Lower lobe of right lung (tissue), 2 donors: Measurements from ENCODE around the gene TH. TPM values are rescaled to one million over a fixed set of nuclear protein-coding genes. Genes with fewer than 3 reads are reported as not detected.

ENCODE experiments used
- ATAC-seq, 2 donors: fragments of 200-7000 bp; cut with Tn5 transposase; one replicate each; pipeline ENCODE4 v1.9.1; 2020 to 2022; ENCODE audit warnings: mild to moderate bottlenecking in 2 of 2, moderate library complexity in 2 of 2
- DNase-seq: peaks from one replicate; pipeline ENCODE4 v3.0.0-alpha.2; 2020
- H3K27ac ChIP-seq: fragments of 200-600 bp; one replicate; pipeline ENCODE4 v1.8.0; 2022
- H3K27me3 ChIP-seq: fragments of 200-600 bp; one replicate; pipeline ENCODE4 v1.8.0; 2022; ENCODE audit warnings: low read depth
- H3K36me3 ChIP-seq: fragments of 200-600 bp; one replicate; pipeline ENCODE4 v1.8.0; 2022; ENCODE audit warnings: mild to moderate bottlenecking
- H3K4me1 ChIP-seq: fragments of 200-600 bp; one replicate; pipeline ENCODE4 v1.8.0; 2022
- H3K4me3 ChIP-seq: fragments of 200-600 bp; one replicate; pipeline ENCODE4 v1.8.0; 2022; ENCODE audit warnings: mild to moderate bottlenecking
- H3K9me3 ChIP-seq: fragments of 200-600 bp; one replicate; pipeline ENCODE4 v1.8.0; 2022
- intact Hi-C: fragments of 100-400 bp; cut with DNase I; formaldehyde crosslinking; loops from one replicate; pipeline ENCODE4 v1.11.0; 2022
- total RNA-seq: library from RNA; stranded (reverse); fragmentation: NEBNext Ultra II Directional; extraction: Animal tissue kit (Norgen Biotek cat#: 25700); gene quantifications from one replicate; pipeline ENCODE4 v1.2.1, GENCODE V29; 2021
- TF ChIP-seq, protein P1 (sequence below): fragments of 200-600 bp; IDR thresholded peaks from one replicate; pipeline ENCODE4 v1.8.0; 2022; ENCODE audit warnings: antibody characterized with exemption, mild to moderate bottlenecking
- donor health status: DM: no; HTN: yes; CAD: no; lungs with severe emphysema.

The TH gene
- total RNA-seq, 1 donor from 2014 or later, result not detected

DNA sequence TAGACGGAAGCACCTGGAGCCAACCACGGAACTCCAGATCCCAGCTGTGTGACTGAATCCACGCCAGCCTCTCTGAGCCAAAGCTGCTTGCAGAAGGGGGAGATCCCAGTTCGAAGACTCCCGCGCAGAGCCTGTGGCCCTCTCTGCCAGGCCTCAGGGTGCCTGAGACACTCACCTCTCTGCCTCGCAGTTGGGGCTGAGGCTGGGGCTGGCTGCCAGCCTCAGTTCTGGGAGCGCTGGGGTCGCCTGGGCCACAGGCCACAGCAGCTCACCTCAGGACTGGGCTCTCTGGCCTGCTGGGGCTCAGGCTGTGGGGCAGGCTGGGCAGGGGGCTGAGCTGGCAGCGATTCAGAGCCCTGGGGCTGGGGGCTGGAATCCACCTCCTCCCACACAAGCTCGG lies 24.2 kb downstream of the TH start:
- intact Hi-C loops, result no loop called here
- Histone ChIP-seq H3K36me3 (no peaks in the 10 kb centered on the region), H3K27me3 (peaks cover 84% of the 10 kb centered on the region), H3K27ac (no peak overlapping the region), H3K4me3 (no peak overlapping the region), H3K9me3 (no peaks in the 10 kb centered on the region), H3K4me1 (peaks cover 15% of the 10 kb centered on the region)
- DNase-seq, result no peak
- TF ChIP-seq, protein P1, sequence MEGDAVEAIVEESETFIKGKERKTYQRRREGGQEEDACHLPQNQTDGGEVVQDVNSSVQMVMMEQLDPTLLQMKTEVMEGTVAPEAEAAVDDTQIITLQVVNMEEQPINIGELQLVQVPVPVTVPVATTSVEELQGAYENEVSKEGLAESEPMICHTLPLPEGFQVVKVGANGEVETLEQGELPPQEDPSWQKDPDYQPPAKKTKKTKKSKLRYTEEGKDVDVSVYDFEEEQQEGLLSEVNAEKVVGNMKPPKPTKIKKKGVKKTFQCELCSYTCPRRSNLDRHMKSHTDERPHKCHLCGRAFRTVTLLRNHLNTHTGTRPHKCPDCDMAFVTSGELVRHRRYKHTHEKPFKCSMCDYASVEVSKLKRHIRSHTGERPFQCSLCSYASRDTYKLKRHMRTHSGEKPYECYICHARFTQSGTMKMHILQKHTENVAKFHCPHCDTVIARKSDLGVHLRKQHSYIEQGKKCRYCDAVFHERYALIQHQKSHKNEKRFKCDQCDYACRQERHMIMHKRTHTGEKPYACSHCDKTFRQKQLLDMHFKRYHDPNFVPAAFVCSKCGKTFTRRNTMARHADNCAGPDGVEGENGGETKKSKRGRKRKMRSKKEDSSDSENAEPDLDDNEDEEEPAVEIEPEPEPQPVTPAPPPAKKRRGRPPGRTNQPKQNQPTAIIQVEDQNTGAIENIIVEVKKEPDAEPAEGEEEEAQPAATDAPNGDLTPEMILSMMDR, result no peak
- ATAC-seq, result no peak

DNA sequence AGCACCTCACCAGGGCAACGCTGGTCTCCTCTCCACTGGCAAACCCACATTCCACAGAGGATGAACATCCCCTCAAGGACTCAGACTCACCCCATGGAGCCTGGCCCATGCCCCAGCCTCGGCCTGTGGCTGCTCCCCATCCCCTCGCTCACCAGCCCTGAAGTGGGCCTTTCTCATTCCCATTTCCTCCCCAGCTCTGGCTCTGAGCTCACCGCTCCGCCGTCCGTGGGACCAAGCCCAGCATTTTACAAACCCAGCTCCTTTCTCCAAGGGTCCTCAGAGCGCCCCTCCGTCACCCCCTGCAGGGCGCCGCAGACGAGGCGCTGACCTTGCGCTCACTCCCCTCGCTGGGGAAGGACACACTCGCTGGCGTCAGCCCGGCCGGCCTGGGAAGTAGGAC lies 25.6 kb downstream of the TH start:
- no peak overlapping the region for H3K27ac ChIP-seq
- H3K9me3 ChIP-seq, result no peaks in the 10 kb centered on the region
- ATAC-seq (no peak), DNase-seq (no peak)
- no peak overlapping the region for H3K4me3 ChIP-seq
- peaks cover 94% of the 10 kb centered on the region for H3K27me3 ChIP-seq
- intact Hi-C loops, result no loop called here
- H3K36me3 ChIP-seq, result no peaks in the 10 kb centered on the region
- H3K4me1 ChIP-seq, result peaks cover 8% of the 10 kb centered on the region
- TF ChIP-seq, protein P1, result no peak

DNA sequence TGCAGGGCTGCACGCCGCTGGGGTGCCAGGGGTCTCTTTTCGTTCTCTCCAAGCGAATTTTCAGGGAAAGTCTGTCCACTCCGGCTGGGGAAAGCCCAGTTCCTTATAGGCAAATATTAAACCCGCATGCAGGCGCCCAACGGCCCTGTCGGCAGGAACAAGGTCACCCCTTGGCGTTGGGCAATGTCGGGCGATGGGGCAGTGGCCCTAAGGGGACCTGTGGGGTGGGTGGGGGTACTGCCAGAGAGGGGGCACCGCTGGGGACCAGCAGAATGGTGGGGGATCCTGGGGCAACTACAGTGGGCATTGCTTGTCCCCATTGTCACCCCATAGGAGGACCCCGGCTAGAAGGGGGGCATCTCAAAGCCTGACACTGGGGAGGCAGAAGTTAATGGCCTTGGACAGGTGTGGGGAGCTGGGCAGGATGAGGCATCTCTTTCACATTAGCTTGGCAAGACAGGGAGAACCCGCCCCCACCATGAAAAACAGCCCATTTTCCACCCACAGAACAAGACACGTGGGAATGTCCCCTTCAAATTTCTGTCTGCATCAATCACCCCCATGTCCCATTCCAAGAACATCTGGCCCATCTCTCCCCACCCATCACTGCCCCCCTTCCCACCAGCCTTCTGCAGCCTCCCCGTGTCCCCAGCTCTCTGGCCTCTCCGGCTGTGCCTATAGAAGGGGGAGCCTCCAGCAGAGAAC lies 26.9 kb downstream of the TH start:
- no peaks in the 10 kb centered on the region for H3K36me3 ChIP-seq
- intact Hi-C loops, result no loop called here
- peaks cover 97% of the 10 kb centered on the region for H3K27me3 ChIP-seq
- no peak for ATAC-seq
- no peak for DNase-seq
- no peaks in the 10 kb centered on the region for H3K9me3 ChIP-seq
- TF ChIP-seq, protein P1, result no peak
- no peak overlapping the region for H3K4me3 ChIP-seq
- no peak overlapping the region for H3K27ac ChIP-seq
- peaks cover 14% of the 10 kb centered on the region for H3K4me1 ChIP-seq

DNA sequence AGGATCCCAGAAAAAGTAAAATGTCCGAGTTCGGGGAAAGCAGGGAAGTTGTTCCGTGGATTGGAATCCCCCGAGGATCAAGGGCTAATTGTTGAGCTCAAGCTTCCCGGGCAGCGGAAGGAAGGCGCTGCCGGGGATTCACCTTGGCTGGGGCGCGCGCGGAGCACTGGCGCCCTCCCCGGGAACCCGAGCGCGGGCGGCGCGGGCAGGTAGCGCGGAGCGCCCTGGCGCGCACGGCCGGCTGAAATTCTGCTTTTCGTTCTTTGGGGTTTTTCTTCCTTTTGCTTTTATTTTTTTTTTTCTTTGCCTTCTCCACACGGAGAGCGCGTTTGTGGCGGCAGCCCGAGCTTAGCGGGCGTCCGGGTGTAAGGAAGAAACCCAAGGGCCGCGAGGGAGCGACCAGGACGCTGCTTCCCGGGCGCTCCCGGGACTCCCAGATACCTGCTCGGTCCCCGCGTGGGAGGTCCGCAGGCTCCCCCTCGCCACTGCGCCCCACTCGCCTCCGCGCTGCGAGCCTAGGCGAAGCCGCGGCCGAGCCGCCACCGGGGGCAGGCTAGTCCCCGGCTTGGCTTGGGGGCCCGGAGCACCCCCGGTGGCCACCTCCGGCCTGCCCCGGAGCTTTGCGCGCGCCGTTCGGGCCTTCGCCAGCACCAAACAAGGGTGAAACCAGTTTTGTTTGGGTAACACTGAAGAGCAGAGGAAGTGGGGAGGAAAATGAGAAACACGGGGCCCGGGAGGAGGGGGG lies 27.6 kb downstream of the TH start:
- intact Hi-C loops, result no loop called here
- DNase-seq (no peak), ATAC-seq (no peak)
- Histone ChIP-seq H3K27ac (no peak overlapping the region), H3K9me3 (no peaks in the 10 kb centered on the region), H3K36me3 (no peaks in the 10 kb centered on the region), H3K4me1 (peaks cover 14% of the 10 kb centered on the region), H3K27me3 (peaks cover 96% of the 10 kb centered on the region), H3K4me3 (no peak overlapping the region)
- TF ChIP-seq, protein P1, result no peak

DNA sequence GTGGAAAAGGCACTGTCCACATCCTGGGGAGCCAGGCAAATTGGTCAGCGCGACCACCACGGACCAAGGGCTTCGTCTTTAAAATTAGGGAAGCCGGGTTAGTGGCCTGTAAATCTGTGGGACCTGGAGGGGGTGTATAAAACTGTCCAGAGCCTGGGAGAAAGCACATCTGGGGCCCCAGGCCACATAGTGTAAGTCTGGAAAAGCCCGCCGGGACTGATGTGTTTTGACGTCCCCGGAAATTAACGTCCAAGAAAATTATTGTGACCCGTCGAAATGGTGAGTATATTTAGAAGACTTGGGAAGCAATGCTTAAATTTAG lies 28.2 kb downstream of the TH start:
- intact Hi-C loops, result no loop called here
- Histone ChIP-seq H3K27me3 (peaks cover 95% of the 10 kb centered on the region), H3K27ac (no peak overlapping the region), H3K4me1 (peaks cover 14% of the 10 kb centered on the region), H3K36me3 (no peaks in the 10 kb centered on the region), H3K4me3 (no peak overlapping the region), H3K9me3 (no peaks in the 10 kb centered on the region)
- no peak for ATAC-seq
- TF ChIP-seq, protein P1, result no peak
- no peak for DNase-seq
